Activated T-helper 2 cell treated with anti-CD3 and anti-CD28 coated beads, Interferon-gamma antibody, Interleukin-2, Interleukin-4, amounts not matched to agents 10 μg/mL and 5 μg/mL and 100 μg/mL, durations not matched to agents 14 hours and 24 hours and 36 hours (primary cell): ENCODE data around the gene SMARCB1. TPM values are rescaled to one million over a fixed set of nuclear protein-coding genes. Genes with fewer than 3 reads are reported as not detected.
"Not testable (repeated sequence)": the region's sequence is repeated elsewhere in the genome, so short reads cannot be mapped to it uniquely, and the experiment has no call there.

ENCODE experiments used
- DNase-seq: peaks from one replicate; pipeline ENCODE4 v3.0.0; 2021; ENCODE audit warnings: low spot score
- H3K27ac Mint-ChIP-seq: one replicate; pipeline ENCODE4 v1.8.0; 2021; ENCODE audit warnings: mixed read lengths
- H3K27me3 Mint-ChIP-seq: one replicate; pipeline ENCODE4 v1.8.0; 2021; ENCODE audit warnings: low read depth, mixed read lengths
- H3K36me3 Mint-ChIP-seq: one replicate; pipeline ENCODE4 v1.8.0; 2021; ENCODE audit warnings: low read depth, mixed read lengths
- H3K4me1 Mint-ChIP-seq: one replicate; pipeline ENCODE4 v1.8.0; 2021; ENCODE audit warnings: low read depth, mixed read lengths
- H3K4me3 Mint-ChIP-seq: one replicate; pipeline ENCODE4 v1.8.0; 2021; ENCODE audit warnings: low read depth, mild to moderate bottlenecking, moderate library complexity, mixed read lengths
- H3K9me3 Mint-ChIP-seq: one replicate; pipeline ENCODE4 v1.8.0; 2021; ENCODE audit warnings: mixed read lengths
- intact Hi-C: fragments of 100-400 bp; cut with micrococcal nuclease; formaldehyde crosslinking; loops from one replicate; pipeline ENCODE4 v1.15.1; 2023
- total RNA-seq: library from RNA; stranded (reverse); gene quantifications from 2 replicates; pipeline ENCODE4 v1.2.3, GENCODE V29; 2022

Gene SMARCB1
- total RNA-seq, 1 donor from 2014 or later = 94.1 TPM

GRCh38 chr22:23860187-23860586 lies 73.4 kb downstream of the SMARCB1 start:
- H3K27ac Mint-ChIP-seq, H3K36me3 Mint-ChIP-seq, H3K4me3 Mint-ChIP-seq, H3K9me3 Mint-ChIP-seq, DNase-seq, H3K27me3 Mint-ChIP-seq: not testable (repeated sequence)
- H3K4me1 Mint-ChIP-seq = peaks cover 16% of the 10 kb centered on the region
- intact Hi-C loops = loop anchor here (10.0 kb wide), 1 partner anchor 95 kb away; no protein-coding TSS in a partner anchor

GRCh38 chr22:23862103-23862502 lies 75.3 kb downstream of the SMARCB1 start:
- Mint-ChIP-seq H3K27me3 (no peaks in the 10 kb centered on the region), H3K9me3 (no peaks in the 10 kb centered on the region), H3K4me1 (peaks cover 10% of the 10 kb centered on the region), H3K4me3 (no peak overlapping the region), H3K36me3 (no peaks in the 10 kb centered on the region), H3K27ac (no peak overlapping the region)
- peak; percentile 40 for DNase-seq
- intact Hi-C loops = loop anchor here (10.0 kb wide), 1 partner anchor 93 kb away; no protein-coding TSS in a partner anchor

- not testable (repeated sequence) for H3K4me3 Mint-ChIP-seq, H3K27ac Mint-ChIP-seq, H3K4me1 Mint-ChIP-seq, H3K27me3 Mint-ChIP-seq, H3K9me3 Mint-ChIP-seq, H3K36me3 Mint-ChIP-seq, DNase-seq
- intact Hi-C loops = loop anchor here (10.0 kb wide), 1 partner anchor 90 kb away; no protein-coding TSS in a partner anchor
Measured at GRCh38 chr22:23864499-23865154, 77.9 kb downstream of the SMARCB1 start.

GRCh38 chr22:23868580-23868979 lies 81.8 kb downstream of the SMARCB1 start:
- intact Hi-C loops = loop anchor here (10.0 kb wide), 1 partner anchor 86 kb away; no protein-coding TSS in a partner anchor
- Mint-ChIP-seq H3K4me1 (no peaks in the 10 kb centered on the region), H3K27me3 (no peaks in the 10 kb centered on the region), H3K4me3 (no peak overlapping the region), H3K27ac (no peak overlapping the region), H3K9me3 (no peaks in the 10 kb centered on the region), H3K36me3 (no peaks in the 10 kb centered on the region)
- DNase-seq = no peak

GRCh38 chr22:23874871-23875270 lies 88.1 kb downstream of the SMARCB1 start:
- H3K27ac Mint-ChIP-seq = no peak overlapping the region
- intact Hi-C loops = no loop called here
- peaks cover 3% of the 10 kb centered on the region for H3K36me3 Mint-ChIP-seq
- DNase-seq = no peak
- H3K9me3 Mint-ChIP-seq = no peaks in the 10 kb centered on the region
- no peak overlapping the region for H3K4me3 Mint-ChIP-seq
- H3K4me1 Mint-ChIP-seq = no peaks in the 10 kb centered on the region
- H3K27me3 Mint-ChIP-seq = no peaks in the 10 kb centered on the region

- DNase-seq = no peak
- Mint-ChIP-seq H3K27me3 (no peaks in the 10 kb centered on the region), H3K27ac (no peak overlapping the region), H3K4me3 (no peak overlapping the region), H3K4me1 (no peaks in the 10 kb centered on the region), H3K9me3 (no peaks in the 10 kb centered on the region), H3K36me3 (peaks cover 3% of the 10 kb centered on the region)
- intact Hi-C loops = no loop called here
Measured at GRCh38 chr22:23875801-23876200, 89.0 kb downstream of the SMARCB1 start.

GRCh38 chr22:23877566-23877965 lies 90.8 kb downstream of the SMARCB1 start:
- intact Hi-C loops = no loop called here
- Mint-ChIP-seq H3K4me1 (no peaks in the 10 kb centered on the region), H3K9me3 (no peaks in the 10 kb centered on the region), H3K27ac (no peak overlapping the region), H3K4me3 (no peak overlapping the region), H3K36me3 (peaks cover 3% of the 10 kb centered on the region), H3K27me3 (no peaks in the 10 kb centered on the region)
- DNase-seq = no peak

- Mint-ChIP-seq H3K9me3 (no peaks in the 10 kb centered on the region), H3K36me3 (peaks cover 3% of the 10 kb centered on the region)
- DNase-seq = no peak
Measured at GRCh38 chr22:23878219-23878618, 91.5 kb downstream of the SMARCB1 start.

GRCh38 chr22:23882370-23882769 lies 95.6 kb downstream of the SMARCB1 start:
- Mint-ChIP-seq H3K27ac (no peak overlapping the region), H3K27me3 (no peaks in the 10 kb centered on the region), H3K4me3 (no peak overlapping the region), H3K9me3 (no peaks in the 10 kb centered on the region), H3K4me1 (no peaks in the 10 kb centered on the region), H3K36me3 (peaks cover 3% of the 10 kb centered on the region)
- DNase-seq = no peak
- intact Hi-C loops = no loop called here

More at GRCh38 chr22:23878219-23878618, 91.5 kb downstream of the SMARCB1 start:
- H3K27ac Mint-ChIP-seq = no peak overlapping the region
- intact Hi-C loops = no loop called here
- H3K4me1 Mint-ChIP-seq = no peaks in the 10 kb centered on the region
- H3K4me3 Mint-ChIP-seq = no peak overlapping the region
- no peaks in the 10 kb centered on the region for H3K27me3 Mint-ChIP-seq

- Mint-ChIP-seq H3K4me3 (no peak overlapping the region), H3K36me3 (no peaks in the 10 kb centered on the region), H3K4me1 (no peaks in the 10 kb centered on the region), H3K27ac (no peak overlapping the region), H3K9me3 (no peaks in the 10 kb centered on the region), H3K27me3 (no peaks in the 10 kb centered on the region)
- no peak for DNase-seq
- intact Hi-C loops = no loop called here
Measured at GRCh38 chr22:23883658-23884057, 96.9 kb downstream of the SMARCB1 start.

- Mint-ChIP-seq H3K4me3 (no peak overlapping the region), H3K9me3 (no peaks in the 10 kb centered on the region), H3K27me3 (no peaks in the 10 kb centered on the region), H3K4me1 (no peaks in the 10 kb centered on the region), H3K36me3 (no peaks in the 10 kb centered on the region), H3K27ac (no peak overlapping the region)
- intact Hi-C loops = no loop called here
- DNase-seq = no peak
Measured at GRCh38 chr22:23884140-23884539, 97.4 kb downstream of the SMARCB1 start.
